HG02840 (cell line): ENCODE data around the gene ADAMTS13.

Source experiments
- ATAC-seq: cut with Tn5 transposase; IDR thresholded peaks from one replicate; pipeline ENCODE4 v1.9.1; 2021; ENCODE audit warnings: mild to moderate bottlenecking, moderate library complexity, moderate number of reproducible peaks; ENCODE audit not compliant: unreplicated experiment, low FRiP score

ADAMTS13 gene

DNA sequence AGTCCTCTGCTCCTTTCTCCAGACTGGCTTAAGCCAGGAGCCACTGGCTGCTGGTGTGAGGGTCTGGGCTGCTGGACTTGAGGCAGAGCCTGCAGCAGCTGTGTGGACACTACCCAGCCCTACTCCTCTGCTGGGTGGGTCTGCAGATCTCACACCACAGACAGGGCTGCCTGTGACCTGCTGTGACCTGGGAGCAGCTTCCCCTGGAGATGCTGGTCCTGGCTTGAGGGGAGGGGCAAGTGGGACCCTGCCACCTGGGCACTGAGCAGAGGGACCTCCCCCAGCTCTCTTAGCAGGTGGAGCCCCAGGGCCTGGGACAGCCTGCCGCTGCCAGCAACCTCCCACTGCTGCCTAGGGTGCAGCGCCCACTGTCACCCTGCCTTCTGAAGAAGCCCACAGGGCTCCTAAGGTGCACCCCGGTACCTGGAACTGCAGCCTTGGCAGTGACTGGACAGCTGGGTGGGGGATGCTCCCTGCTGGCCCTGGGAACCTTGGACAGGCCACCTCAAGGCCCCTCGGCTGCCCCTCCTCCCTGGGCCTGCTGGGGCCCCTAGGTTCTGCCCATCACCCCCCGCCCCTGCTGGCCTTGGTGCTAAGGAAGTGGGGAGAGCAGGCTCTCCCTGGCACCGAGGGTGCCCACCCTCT is 46.7 kb downstream of the ADAMTS13 start:
- no peak for ATAC-seq

DNA sequence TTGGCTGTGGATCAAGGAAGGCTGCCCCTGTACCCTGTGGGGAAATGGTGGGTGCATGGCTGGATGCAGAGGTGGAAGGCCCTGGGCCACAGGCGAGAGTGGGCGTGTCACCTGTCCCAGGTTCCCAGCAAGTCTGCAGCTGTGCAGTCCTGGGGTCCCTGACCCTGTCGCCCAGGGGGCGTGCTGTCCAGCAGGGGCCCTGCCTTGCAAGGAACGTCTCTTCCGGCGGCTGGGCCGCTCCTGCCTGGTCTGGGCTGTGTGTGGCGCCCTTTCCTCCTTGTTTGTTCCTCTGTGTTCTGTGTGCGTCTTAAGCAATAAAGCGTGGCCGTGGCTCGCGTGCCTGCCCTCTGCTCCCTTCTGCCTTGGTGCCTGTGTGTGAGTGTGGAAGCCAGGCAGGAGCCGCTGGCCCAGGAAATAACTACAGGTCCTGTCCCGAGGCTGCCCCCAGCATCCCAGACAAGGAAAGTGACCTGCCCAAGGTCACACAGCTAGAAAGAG is 48.3 kb downstream of the ADAMTS13 start:
- ATAC-seq = no peak

- ATAC-seq = no peak
These were observed 48.8 kb downstream of the ADAMTS13 start for GRCh38 chr9:133470988-133471387.

GRCh38 chr9:133471551-133472276 is 49.5 kb downstream of the ADAMTS13 start:
- no peak for ATAC-seq

- no peak for ATAC-seq
These were observed 50.1 kb downstream of the ADAMTS13 start for GRCh38 chr9:133472277-133472645.

GRCh38 chr9:133472753-133473378 is 50.7 kb downstream of the ADAMTS13 start:
- no peak for ATAC-seq

DNA sequence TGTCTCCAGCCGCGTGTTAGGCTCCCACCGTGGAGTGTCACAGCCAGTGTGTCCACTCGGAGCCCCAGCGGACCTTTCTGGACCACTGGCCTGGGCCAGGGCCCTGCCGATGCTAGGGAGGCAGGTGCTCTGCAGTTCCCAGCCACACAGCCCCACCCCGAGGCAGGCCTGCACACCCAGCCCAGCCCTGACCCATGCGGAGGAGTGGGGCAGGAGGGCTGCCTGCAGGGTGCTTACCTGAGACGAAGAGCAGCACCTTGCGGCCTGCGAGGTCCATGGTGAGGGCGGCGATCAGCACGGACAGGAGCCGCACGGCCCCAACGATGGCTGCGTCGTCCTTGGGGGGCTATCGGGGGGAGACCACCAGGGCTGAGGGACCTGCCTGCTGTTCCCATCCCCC is 51.6 kb downstream of the ADAMTS13 start:
- no peak for ATAC-seq

- no peak for ATAC-seq
These were observed 52.0 kb downstream of the ADAMTS13 start for GRCh38 chr9:133474215-133474614.

GRCh38 chr9:133474853-133475252 is 52.7 kb downstream of the ADAMTS13 start:
- no peak for ATAC-seq

GRCh38 chr9:133475292-133476012 is 53.3 kb downstream of the ADAMTS13 start:
- no peak for ATAC-seq

DNA sequence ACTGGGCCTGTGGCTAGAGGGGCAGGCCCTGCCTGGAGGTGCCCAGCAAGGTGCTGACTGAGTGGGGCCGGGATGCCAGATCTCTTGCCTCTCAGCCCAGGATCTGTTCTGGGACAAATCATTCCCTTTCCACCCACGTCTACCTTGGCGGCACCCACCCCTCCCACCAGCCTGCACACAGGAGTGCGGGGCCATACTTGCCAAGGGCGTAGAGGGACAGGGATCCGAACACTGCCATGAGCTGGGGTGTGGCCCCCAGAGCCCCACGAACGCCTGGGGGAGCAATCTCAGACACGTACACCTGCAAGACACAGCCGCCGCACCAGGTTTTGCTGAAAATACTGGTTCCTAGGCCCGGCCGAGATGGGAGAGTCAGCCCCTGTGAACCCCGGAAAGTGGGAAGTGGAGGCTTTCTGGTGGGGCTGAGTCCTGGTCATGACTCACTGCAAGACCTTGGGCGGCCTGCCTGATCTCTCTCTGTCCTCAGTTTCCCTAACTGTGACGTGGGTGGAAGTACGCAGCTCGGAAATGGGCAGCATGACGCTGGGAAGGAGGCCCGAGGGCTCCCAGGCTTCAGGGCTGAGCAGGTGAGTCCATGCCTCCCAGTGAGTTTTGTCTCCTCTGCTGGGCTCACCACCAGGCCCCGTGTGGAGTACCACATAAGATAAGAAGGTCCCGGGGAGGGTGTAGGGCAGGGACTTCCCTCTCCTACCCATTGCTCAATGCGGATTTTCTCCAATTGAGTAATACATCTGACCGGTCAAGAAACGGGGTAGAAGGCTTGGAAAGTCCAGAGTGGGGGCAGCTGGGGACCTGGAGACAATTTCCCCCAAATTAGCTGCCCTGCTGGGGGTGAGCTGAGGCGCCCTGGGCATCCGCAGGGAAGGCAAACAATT is 54.1 kb downstream of the ADAMTS13 start:
- ATAC-seq = no peak

GRCh38 chr9:133476941-133477340 is 54.8 kb downstream of the ADAMTS13 start:
- no peak for ATAC-seq

- ATAC-seq = no peak
These were observed 55.3 kb downstream of the ADAMTS13 start for GRCh38 chr9:133477461-133477860.

DNA sequence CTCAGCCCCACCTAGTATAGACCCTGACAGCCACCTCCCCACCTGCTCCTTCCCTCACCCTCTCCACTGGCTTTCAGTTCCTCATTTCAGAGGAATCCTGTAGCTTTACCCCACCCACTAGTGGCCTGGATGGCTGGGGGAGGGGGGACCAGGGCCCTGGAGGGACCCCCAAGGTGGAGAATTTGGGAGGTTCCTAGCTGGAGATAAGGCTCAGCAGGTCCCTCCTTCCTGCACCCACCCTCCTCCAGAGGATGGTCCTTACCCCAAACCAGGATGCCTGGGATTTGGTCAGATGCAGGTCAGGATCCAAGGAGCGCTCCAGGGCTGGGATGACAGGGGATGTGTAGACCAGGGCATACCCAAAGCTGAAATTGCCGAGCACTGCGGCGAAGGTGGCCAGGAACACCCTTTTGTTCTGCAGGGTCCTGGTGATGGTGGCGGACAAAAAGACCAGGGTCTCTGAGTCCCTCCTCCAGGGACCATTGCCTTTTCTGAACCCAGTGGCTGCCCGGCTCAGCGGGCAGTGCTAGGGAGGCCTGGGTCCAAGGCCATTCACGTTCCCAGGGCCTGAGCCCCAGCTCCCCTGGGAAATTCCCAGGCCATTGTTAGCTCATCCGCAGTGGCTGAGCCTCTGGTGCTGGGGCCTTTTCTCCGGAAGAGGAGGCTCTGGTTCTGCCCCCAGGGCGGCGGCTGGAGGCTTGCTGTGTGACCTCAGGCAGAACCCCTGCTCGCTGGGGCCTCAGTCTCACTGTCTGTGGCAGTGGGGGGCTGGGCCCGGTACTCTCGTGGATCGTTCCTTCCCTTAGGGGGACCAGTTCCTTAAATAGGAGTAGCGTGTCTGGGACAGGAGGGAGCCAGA is 56.1 kb downstream of the ADAMTS13 start:
- peak; percentile 38 for ATAC-seq

- peak; percentile 92 for ATAC-seq
These were observed 56.9 kb downstream of the ADAMTS13 start, which contains the start of gene SLC2A6 for GRCh38 chr9:133478851-133479711. TSS of gene SLC2A6 (minus strand) at chr9:133479099. CDS start at chr9:133479059, 40 bp downstream.

- no peak for ATAC-seq
These were observed 61.4 kb downstream of the ADAMTS13 start for GRCh38 chr9:133483611-133484010.

DNA sequence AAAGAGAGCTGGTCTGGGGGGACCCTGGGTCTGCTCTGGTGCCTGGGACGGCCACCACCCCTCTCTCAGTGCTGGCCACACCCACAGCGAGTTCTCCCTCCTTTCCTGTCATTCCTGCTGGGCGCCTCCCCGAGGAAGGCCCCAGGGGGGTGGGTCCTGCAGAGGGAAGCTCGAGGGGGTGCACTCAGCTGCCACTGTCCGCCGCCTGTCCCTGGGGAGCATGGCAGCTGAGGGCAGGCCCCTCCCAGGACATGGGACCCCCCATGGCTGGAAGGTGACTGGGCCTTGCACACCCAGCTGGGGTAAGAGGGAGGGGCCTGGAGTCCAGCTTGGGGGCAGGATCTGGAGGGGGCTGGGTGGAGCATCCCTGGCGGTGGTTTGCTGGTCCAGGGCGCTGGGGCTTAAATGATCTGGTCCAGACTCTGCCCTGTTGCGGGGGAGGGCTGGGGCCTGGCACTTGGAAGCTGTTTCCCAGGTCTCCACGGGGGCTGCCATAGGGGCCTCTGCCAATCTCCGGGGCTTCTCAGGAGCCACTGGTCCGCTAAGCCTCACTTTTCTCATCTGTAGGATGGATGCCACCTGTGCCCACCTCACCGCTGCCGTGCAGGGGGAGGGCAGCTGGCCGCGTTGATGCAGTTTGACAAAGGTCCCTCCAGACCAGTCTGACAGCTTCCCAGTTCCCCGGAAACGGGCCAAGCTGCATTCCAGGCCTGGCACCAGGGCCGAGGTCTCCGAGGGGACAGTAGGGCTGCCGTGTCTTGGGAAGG is 62.7 kb downstream of the ADAMTS13 start:
- ATAC-seq = no peak
